ENCODE measurements around the gene RAVER2.
A peak's percentile ranks its signal among the peaks of the same experiment; 100 is the strongest.

The RAVER2 gene

GRCh38 chr1:64856553-64856952 lies 111.7 kb downstream of the RAVER2 start:
- no peak for ATAC-seq
- Mint-ChIP-seq H3K9me3 (no peaks in the 10 kb centered on the region), H3K36me3 (ENCODE audit: low read depth) (peaks cover 30% of the 10 kb centered on the region), H3K27ac (no peak overlapping the region), H3K4me1 (peaks cover 6% of the 10 kb centered on the region), H3K27me3 (no peaks in the 10 kb centered on the region), H3K4me3 (no peak overlapping the region)
- no peak for DNase-seq

DNA sequence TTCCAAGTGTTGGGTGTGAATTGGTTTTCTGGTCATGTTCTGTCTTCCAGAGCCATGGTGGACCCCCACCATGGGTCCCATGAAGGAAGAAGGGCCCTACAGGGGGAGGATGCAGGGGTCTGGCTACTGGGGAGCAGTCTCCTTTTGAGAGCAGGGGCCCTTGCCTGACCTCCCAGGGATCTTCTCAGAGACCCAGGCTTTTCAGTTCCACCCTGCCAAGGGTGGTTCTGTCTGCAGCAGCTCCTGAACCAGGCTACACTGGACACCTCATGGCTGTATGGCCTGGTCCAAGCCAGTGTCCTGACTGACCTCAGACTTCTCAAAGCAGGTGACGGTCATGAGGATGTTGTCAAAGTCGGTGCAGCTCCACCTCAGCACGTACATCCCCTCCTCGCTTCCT lies 112.5 kb downstream of the RAVER2 start:
- no peaks in the 10 kb centered on the region for H3K9me3 Mint-ChIP-seq
- DNase-seq (no peak), ATAC-seq (no peak)
- H3K4me3 Mint-ChIP-seq = no peak overlapping the region
- peaks cover 30% of the 10 kb centered on the region for H3K36me3 Mint-ChIP-seq (ENCODE audit: low read depth)
- H3K27me3 Mint-ChIP-seq = no peaks in the 10 kb centered on the region
- no peak overlapping the region for H3K27ac Mint-ChIP-seq
- H3K4me1 Mint-ChIP-seq = peaks cover 10% of the 10 kb centered on the region

DNA sequence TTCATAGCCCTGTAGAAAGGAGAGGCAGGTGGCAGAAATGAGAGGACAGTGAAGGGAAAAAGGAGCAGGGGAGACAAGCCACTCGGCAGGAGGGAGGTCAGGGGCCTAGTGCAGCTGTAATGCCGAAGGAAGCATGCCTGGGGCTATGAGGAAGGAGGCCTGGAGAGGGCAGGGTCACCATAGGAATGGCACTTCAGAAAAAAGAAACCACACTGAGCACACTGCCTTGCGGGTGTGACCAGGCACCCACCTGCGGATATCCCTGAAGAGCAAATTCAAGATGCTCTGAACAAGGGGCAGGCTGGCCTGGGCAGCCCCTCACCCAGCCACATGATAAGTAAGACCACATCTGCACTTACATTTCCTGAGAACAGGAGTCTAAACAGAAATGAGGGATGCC lies 116.7 kb downstream of the RAVER2 start:
- ATAC-seq = peak; percentile 29
- peak overlapping the region; percentile 28 for H3K27ac Mint-ChIP-seq
- H3K4me1 Mint-ChIP-seq = peaks cover 29% of the 10 kb centered on the region
- H3K27me3 Mint-ChIP-seq = no peaks in the 10 kb centered on the region
- peaks cover 36% of the 10 kb centered on the region for H3K36me3 Mint-ChIP-seq (ENCODE audit: low read depth)
- H3K9me3 Mint-ChIP-seq = no peaks in the 10 kb centered on the region
- H3K4me3 Mint-ChIP-seq = no peak overlapping the region
- peak; percentile 7 for DNase-seq

DNA sequence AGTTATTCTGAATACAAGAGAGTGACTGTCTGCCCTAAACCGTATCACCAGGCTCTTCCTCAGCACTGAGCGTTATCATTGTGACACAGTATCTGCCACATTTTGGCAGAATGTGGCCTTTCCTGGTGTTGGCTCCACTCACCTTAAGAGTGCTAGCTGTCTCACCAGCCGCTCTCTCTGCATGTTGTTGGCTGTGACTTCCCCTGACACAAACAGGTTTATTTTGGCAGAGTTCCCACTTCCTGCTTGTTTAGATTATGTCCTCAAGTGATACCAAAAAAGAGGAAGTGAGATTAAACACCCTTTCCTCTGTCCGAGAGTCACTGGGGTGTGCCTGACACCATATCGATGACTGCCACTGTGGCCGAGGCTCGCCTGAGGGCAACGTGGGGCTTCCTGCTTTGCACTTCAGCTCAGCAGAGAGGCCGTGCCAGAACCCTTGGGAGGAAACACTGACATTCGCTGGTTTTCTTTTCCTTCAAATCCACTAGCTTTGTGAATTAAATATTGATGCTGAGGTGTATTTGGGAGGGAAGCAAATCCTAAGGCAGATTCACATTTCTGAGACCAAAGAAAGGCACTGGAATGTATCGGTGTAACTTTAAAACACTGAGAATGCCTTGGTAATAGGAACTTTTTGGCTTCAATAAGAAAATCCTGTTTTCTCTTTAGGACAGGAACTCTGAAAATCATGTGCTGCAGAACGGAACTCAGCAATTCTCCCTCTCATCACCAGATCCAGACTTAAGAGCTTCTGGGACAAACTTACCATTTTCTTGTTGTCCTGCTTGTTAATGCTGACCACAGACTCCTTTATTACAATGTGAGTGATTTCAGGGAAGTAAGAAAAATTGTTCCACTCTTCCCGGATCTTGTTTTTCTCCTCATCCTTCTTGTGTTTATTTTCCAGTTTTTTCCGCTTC lies 119.4 kb downstream of the RAVER2 start:
- peak; percentile 54 for DNase-seq
- Mint-ChIP-seq H3K36me3 (ENCODE audit: low read depth) (peaks cover 42% of the 10 kb centered on the region), H3K4me3 (no peak overlapping the region), H3K27me3 (no peaks in the 10 kb centered on the region), H3K4me1 (peaks cover 29% of the 10 kb centered on the region), H3K27ac (peak overlapping the region; percentile 49), H3K9me3 (no peaks in the 10 kb centered on the region)
- peak; percentile 88 for ATAC-seq

GRCh38 chr1:64865105-64865757 lies 120.4 kb downstream of the RAVER2 start:
- H3K4me3 Mint-ChIP-seq = no peak overlapping the region
- no peaks in the 10 kb centered on the region for H3K27me3 Mint-ChIP-seq
- H3K9me3 Mint-ChIP-seq = no peaks in the 10 kb centered on the region
- peak overlapping the region; percentile 49 for H3K27ac Mint-ChIP-seq
- peaks cover 39% of the 10 kb centered on the region for H3K36me3 Mint-ChIP-seq (ENCODE audit: low read depth)
- DNase-seq (no peak), ATAC-seq (no peak)
- H3K4me1 Mint-ChIP-seq = peaks cover 28% of the 10 kb centered on the region

DNA sequence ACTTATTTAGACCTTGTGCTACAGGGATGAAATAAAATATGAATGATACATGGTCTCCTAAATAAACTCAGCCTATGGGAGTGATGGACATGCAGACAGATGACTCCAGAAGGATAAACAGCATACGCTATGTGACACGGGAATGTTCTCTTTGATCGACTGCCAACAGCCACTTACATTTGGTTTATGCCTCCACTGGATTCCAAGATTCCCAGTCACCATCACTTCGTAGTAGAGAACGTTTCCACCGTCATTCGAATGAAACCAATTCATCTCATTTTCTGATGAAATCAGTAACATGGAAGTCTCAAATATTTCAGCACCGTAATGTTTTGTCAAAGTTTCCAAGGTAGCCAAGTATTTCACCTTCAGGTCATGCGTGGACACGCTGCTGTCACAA lies 121.8 kb downstream of the RAVER2 start:
- Mint-ChIP-seq H3K27ac (no peak overlapping the region), H3K4me3 (no peak overlapping the region), H3K9me3 (no peaks in the 10 kb centered on the region), H3K36me3 (ENCODE audit: low read depth) (peaks cover 43% of the 10 kb centered on the region), H3K4me1 (peaks cover 22% of the 10 kb centered on the region), H3K27me3 (no peaks in the 10 kb centered on the region)
- ATAC-seq = no peak
- DNase-seq = no peak

- no peaks in the 10 kb centered on the region for H3K9me3 Mint-ChIP-seq
- no peak for ATAC-seq
- H3K27ac Mint-ChIP-seq = no peak overlapping the region
Observed at GRCh38 chr1:64867266-64867665, 122.4 kb downstream of the RAVER2 start.

DNA sequence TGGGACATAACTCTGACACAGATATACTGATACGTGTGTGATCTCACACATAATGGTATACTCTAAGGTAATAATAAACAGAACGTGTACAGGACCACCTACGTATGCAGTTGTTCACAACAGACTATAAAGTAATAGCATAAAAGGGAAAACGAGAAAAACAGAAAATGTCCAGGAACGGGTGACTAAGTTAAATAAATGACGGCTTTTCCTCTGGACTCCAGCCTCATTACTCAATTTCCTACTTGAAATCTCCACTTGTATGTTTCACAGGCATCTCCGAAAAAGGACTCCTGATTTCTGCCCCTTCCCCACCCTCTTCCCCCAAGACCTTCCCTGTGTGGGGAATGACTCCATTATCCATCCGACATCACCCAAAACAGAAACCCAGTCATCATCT lies 126.4 kb downstream of the RAVER2 start:
- Mint-ChIP-seq H3K27ac (no peak overlapping the region), H3K4me1 (peaks cover 18% of the 10 kb centered on the region), H3K36me3 (ENCODE audit: low read depth) (peaks cover 53% of the 10 kb centered on the region), H3K4me3 (no peak overlapping the region), H3K27me3 (no peaks in the 10 kb centered on the region), H3K9me3 (no peaks in the 10 kb centered on the region)
- DNase-seq = no peak
- ATAC-seq = no peak

More at GRCh38 chr1:64867266-64867665, 122.4 kb downstream of the RAVER2 start:
- H3K4me3 Mint-ChIP-seq = no peak overlapping the region
- H3K36me3 Mint-ChIP-seq (ENCODE audit: low read depth) = peaks cover 48% of the 10 kb centered on the region
- no peak for DNase-seq
- H3K27me3 Mint-ChIP-seq = no peaks in the 10 kb centered on the region
- H3K4me1 Mint-ChIP-seq = peaks cover 19% of the 10 kb centered on the region

- ATAC-seq (no peak), DNase-seq (no peak)
- Mint-ChIP-seq H3K4me1 (peaks cover 26% of the 10 kb centered on the region), H3K27ac (peak overlapping the region; percentile 19), H3K9me3 (no peaks in the 10 kb centered on the region), H3K36me3 (ENCODE audit: low read depth) (peaks cover 54% of the 10 kb centered on the region), H3K4me3 (no peak overlapping the region), H3K27me3 (no peaks in the 10 kb centered on the region)
Observed at GRCh38 chr1:64872067-64872466, 127.2 kb downstream of the RAVER2 start.

GRCh38 chr1:64873576-64873975 lies 128.7 kb downstream of the RAVER2 start:
- ATAC-seq (no peak), DNase-seq (no peak)
- no peak overlapping the region for H3K4me3 Mint-ChIP-seq
- peaks cover 61% of the 10 kb centered on the region for H3K36me3 Mint-ChIP-seq (ENCODE audit: low read depth)
- H3K9me3 Mint-ChIP-seq = no peaks in the 10 kb centered on the region
- H3K27me3 Mint-ChIP-seq = no peaks in the 10 kb centered on the region
- H3K4me1 Mint-ChIP-seq = peaks cover 39% of the 10 kb centered on the region
- H3K27ac Mint-ChIP-seq = peak overlapping the region; percentile 16

- Mint-ChIP-seq H3K9me3 (no peaks in the 10 kb centered on the region), H3K27ac (no peak overlapping the region), H3K27me3 (no peaks in the 10 kb centered on the region), H3K4me1 (peaks cover 47% of the 10 kb centered on the region), H3K4me3 (no peak overlapping the region), H3K36me3 (ENCODE audit: low read depth) (peaks cover 57% of the 10 kb centered on the region)
- ATAC-seq (no peak), DNase-seq (no peak)
Observed at GRCh38 chr1:64874666-64875065, 129.8 kb downstream of the RAVER2 start.

DNA sequence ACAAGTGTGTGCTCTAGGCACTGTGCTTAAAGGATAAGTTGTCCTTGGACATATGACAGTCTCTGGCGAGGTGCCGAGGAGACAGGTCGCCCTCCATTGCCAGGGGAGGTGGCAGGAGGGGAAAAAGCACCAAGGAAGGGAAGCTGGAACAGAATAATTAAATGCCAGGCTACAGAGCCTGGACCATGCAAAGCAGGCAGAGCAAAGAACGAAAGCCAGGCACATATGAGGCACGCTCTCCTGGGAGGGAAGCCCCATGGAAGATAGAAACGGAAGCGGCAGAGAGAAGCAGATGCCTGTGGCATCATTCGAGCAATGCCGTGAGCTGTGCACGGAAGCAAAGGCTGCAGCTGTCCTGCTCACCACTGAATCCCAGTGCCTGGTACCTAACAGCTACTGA lies 130.2 kb downstream of the RAVER2 start:
- H3K36me3 Mint-ChIP-seq (ENCODE audit: low read depth) = peaks cover 55% of the 10 kb centered on the region
- no peak for ATAC-seq
- no peak for DNase-seq
- no peaks in the 10 kb centered on the region for H3K9me3 Mint-ChIP-seq
- no peak overlapping the region for H3K27ac Mint-ChIP-seq
- no peak overlapping the region for H3K4me3 Mint-ChIP-seq
- peaks cover 47% of the 10 kb centered on the region for H3K4me1 Mint-ChIP-seq
- H3K27me3 Mint-ChIP-seq = no peaks in the 10 kb centered on the region

GRCh38 chr1:64875606-64876005 lies 130.7 kb downstream of the RAVER2 start:
- H3K36me3 Mint-ChIP-seq (ENCODE audit: low read depth) = peaks cover 55% of the 10 kb centered on the region

DNA sequence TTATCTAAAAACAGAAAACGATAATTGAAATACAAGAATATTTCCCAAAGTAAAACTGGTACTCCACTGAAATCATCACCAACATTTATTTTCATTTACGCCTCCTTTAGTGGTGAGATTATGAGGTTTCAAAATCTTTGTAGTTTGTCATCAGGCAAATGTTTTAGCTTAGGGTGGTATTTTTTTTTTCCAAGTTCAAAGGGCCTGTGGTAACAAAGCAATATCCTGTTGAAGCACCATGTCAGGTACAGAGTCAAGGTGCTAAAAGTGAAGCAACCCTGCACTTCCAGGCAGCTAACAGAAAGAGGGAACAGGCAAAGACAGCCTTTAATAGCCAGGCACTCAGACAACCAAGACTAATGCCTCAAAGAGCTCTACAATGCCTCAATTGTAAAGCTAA lies 132.3 kb downstream of the RAVER2 start:
- no peak for DNase-seq
- Mint-ChIP-seq H3K27me3 (no peaks in the 10 kb centered on the region), H3K9me3 (no peaks in the 10 kb centered on the region), H3K36me3 (ENCODE audit: low read depth) (peaks cover 44% of the 10 kb centered on the region), H3K4me3 (peak overlapping the region; percentile 18), H3K27ac (no peak overlapping the region), H3K4me1 (peaks cover 60% of the 10 kb centered on the region)
- ATAC-seq = peak; percentile 80

More at GRCh38 chr1:64875606-64876005, 130.7 kb downstream of the RAVER2 start:
- H3K4me1 Mint-ChIP-seq = peaks cover 50% of the 10 kb centered on the region
- H3K9me3 Mint-ChIP-seq = no peaks in the 10 kb centered on the region
- DNase-seq = no peak
- H3K27me3 Mint-ChIP-seq = no peaks in the 10 kb centered on the region
- H3K4me3 Mint-ChIP-seq = no peak overlapping the region
- H3K27ac Mint-ChIP-seq = no peak overlapping the region
- ATAC-seq = no peak

- Mint-ChIP-seq H3K27ac (no peak overlapping the region), H3K36me3 (ENCODE audit: low read depth) (peaks cover 43% of the 10 kb centered on the region), H3K4me1 (peaks cover 63% of the 10 kb centered on the region), H3K4me3 (no peak overlapping the region), H3K9me3 (no peaks in the 10 kb centered on the region), H3K27me3 (no peaks in the 10 kb centered on the region)
- no peak for ATAC-seq
- no peak for DNase-seq
Observed at GRCh38 chr1:64877598-64877997, 132.7 kb downstream of the RAVER2 start.
